H9 (cell line): ENCODE data around the gene SHE. TPM values are rescaled to one million over a fixed set of nuclear protein-coding genes. Genes with fewer than 3 reads are reported as not detected.

Source experiments
- DNase-seq: peaks from one replicate; pipeline ENCODE4 v3.0.0-alpha.2; 2017
- H2AFZ ChIP-seq: one replicate; pipeline ENCODE4 v1.6.1; 2013; ENCODE audit warnings: mild to moderate bottlenecking, low read length, control low read depth, moderate library complexity
- H2AK5ac ChIP-seq: 2 replicates; pipeline ENCODE4 v1.6.1; 2013; ENCODE audit warnings: low read length, control low read depth, mixed read lengths; ENCODE audit not compliant: insufficient read length
- H2BK120ac ChIP-seq: one replicate; pipeline ENCODE4 v1.6.1; 2013; ENCODE audit warnings: low read depth, mild to moderate bottlenecking, low read length, control low read depth, inconsistent platforms; ENCODE audit not compliant: poor library complexity, severe bottlenecking
- H2BK12ac ChIP-seq: 2 replicates; pipeline ENCODE4 v1.6.1; 2013; ENCODE audit warnings: low read length, control low read depth, mixed read lengths, low read depth; ENCODE audit not compliant: insufficient read length
- H2BK15ac ChIP-seq: 2 replicates; pipeline ENCODE4 v1.6.1; 2013; ENCODE audit warnings: low read depth, low read length, control low read depth
- H2BK20ac ChIP-seq: one replicate; pipeline ENCODE4 v1.6.1; 2013; ENCODE audit warnings: low read depth, mild to moderate bottlenecking, low read length, control low read depth, inconsistent platforms; ENCODE audit not compliant: poor library complexity, severe bottlenecking
- H2BK5ac ChIP-seq: 2 replicates; pipeline ENCODE4 v1.6.1; 2013; ENCODE audit warnings: low read length, control low read depth, mixed read lengths; ENCODE audit not compliant: insufficient read length
- H3K14ac ChIP-seq: 2 replicates; pipeline ENCODE4 v1.6.1; 2013; ENCODE audit warnings: low read length, control low read depth; ENCODE audit not compliant: insufficient read depth
- H3K18ac ChIP-seq: 2 replicates; pipeline ENCODE4 v1.6.1; 2013; ENCODE audit warnings: low read depth, mild to moderate bottlenecking, mixed read lengths, low read length, control low read depth; ENCODE audit not compliant: insufficient read length
- H3K23ac ChIP-seq: 2 replicates; pipeline ENCODE4 v1.6.1; 2013; ENCODE audit warnings: low read length, control low read depth, mixed read lengths, low read depth; ENCODE audit not compliant: insufficient read length
- H3K23me2 ChIP-seq: 2 replicates; pipeline ENCODE4 v1.6.1; 2013; ENCODE audit warnings: low read depth, mild to moderate bottlenecking, mixed read lengths, low read length, control low read depth; ENCODE audit not compliant: insufficient read length, poor library complexity, severe bottlenecking
- H3K27ac ChIP-seq: 2 replicates; pipeline ENCODE4 v1.5.1; 2013; ENCODE audit warnings: low read length, control low read depth, mixed read lengths, low read depth; ENCODE audit not compliant: insufficient read length
- H3K27me3 ChIP-seq: 2 replicates; pipeline ENCODE4 v1.6.1; 2013; ENCODE audit warnings: low read length, control low read depth, inconsistent platforms; ENCODE audit not compliant: insufficient read depth
- H3K4ac ChIP-seq: 2 replicates; pipeline ENCODE4 v1.6.1; 2013; ENCODE audit warnings: low read depth, mild to moderate bottlenecking, control low read depth, inconsistent platforms, low read length, moderate library complexity
- H3K4me1 ChIP-seq: 2 replicates; pipeline ENCODE4 v1.6.1; 2013; ENCODE audit warnings: low read length, control low read depth, inconsistent platforms; ENCODE audit not compliant: insufficient read depth
- H3K4me2 ChIP-seq: 2 replicates; pipeline ENCODE4 v1.6.1; 2013; ENCODE audit warnings: low read length, control low read depth, mixed read lengths; ENCODE audit not compliant: insufficient read length, insufficient read depth
- H3K56ac ChIP-seq: 2 replicates; pipeline ENCODE4 v1.6.1; 2013; ENCODE audit warnings: low read depth, mild to moderate bottlenecking, mixed read lengths, low read length, control low read depth; ENCODE audit not compliant: insufficient read length
- H3K79me1 ChIP-seq: 2 replicates; pipeline ENCODE4 v1.6.1; 2013; ENCODE audit warnings: low read depth, mild to moderate bottlenecking, moderate library complexity, low read length, control low read depth, inconsistent platforms; ENCODE audit not compliant: insufficient read depth, poor library complexity, severe bottlenecking
- H3K79me2 ChIP-seq: 2 replicates; pipeline ENCODE4 v1.6.1; 2013; ENCODE audit warnings: low read length, control low read depth, inconsistent platforms; ENCODE audit not compliant: insufficient read depth
- H3K9ac ChIP-seq: 2 replicates; pipeline ENCODE4 v1.6.1; 2013; ENCODE audit warnings: low read length, control low read depth, mixed read lengths; ENCODE audit not compliant: insufficient read length; ENCODE audit errors: extremely low read depth
- H3K9me3 ChIP-seq: one replicate; pipeline ENCODE4 v1.6.1; 2013; ENCODE audit warnings: low read depth, low read length, inconsistent platforms; ENCODE audit not compliant: control insufficient read depth
- H3T11ph ChIP-seq: one replicate; pipeline ENCODE4 v1.6.1; 2013; ENCODE audit warnings: mild to moderate bottlenecking, low read length, control low read depth, inconsistent platforms
- H4K20me1 ChIP-seq: one replicate; pipeline ENCODE4 v1.6.1; 2013; ENCODE audit not compliant: control insufficient read depth, insufficient read length, insufficient read depth
- H4K5ac ChIP-seq: 2 replicates; pipeline ENCODE4 v1.6.1; 2013; ENCODE audit warnings: low read depth, mild to moderate bottlenecking, mixed read lengths, low read length, control low read depth; ENCODE audit not compliant: insufficient read length
- H4K8ac ChIP-seq: replicated peaks from 2 replicates; pipeline ENCODE4 v1.6.1; 2013; ENCODE audit warnings: low read length, control low read depth, mixed read lengths, low read depth; ENCODE audit not compliant: insufficient read length
- H4K91ac ChIP-seq: 2 replicates; pipeline ENCODE4 v1.6.1; 2013; ENCODE audit warnings: low read depth, mild to moderate bottlenecking, moderate library complexity, mixed read lengths, low read length, control low read depth; ENCODE audit not compliant: insufficient read length
- H3K27ac Mint-ChIP-seq, 3 experiments: 2 replicates in 2 of 3; 3 replicates in 1 of 3; pipeline ENCODE4 v1.8.0; 2020 to 2021; ENCODE audit warnings: mixed read lengths in 3 of 3, mild to moderate bottlenecking in 1 of 3, moderate library complexity in 1 of 3
- H3K27me3 Mint-ChIP-seq: 2 replicates; pipeline ENCODE4 v1.8.0; 2021; ENCODE audit warnings: low read depth, mild to moderate bottlenecking, moderate library complexity, mixed read lengths
- H3K36me3 Mint-ChIP-seq, 3 experiments: 2 replicates in 2 of 3; 3 replicates in 1 of 3; pipeline ENCODE4 v1.8.0; 2020 to 2021; ENCODE audit warnings: low read depth in 3 of 3, mixed read lengths in 3 of 3; ENCODE audit not compliant: insufficient read depth in 1 of 3
- H3K4me1 Mint-ChIP-seq, 2 experiments: 2 replicates each; pipeline ENCODE4 v1.8.0; 2020; ENCODE audit warnings: mixed read lengths in 2 of 2
- H3K4me3 Mint-ChIP-seq, 2 experiments: 2 replicates in 1 of 2; 3 replicates in 1 of 2; pipeline ENCODE4 v1.8.0; 2020 to 2021; ENCODE audit warnings: mild to moderate bottlenecking in 2 of 2, mixed read lengths in 2 of 2, moderate library complexity in 1 of 2
- H3K9me3 Mint-ChIP-seq, 2 experiments: 2 replicates in 1 of 2; 3 replicates in 1 of 2; pipeline ENCODE4 v1.8.0; 2020; ENCODE audit warnings: mild to moderate bottlenecking in 2 of 2, mixed read lengths in 2 of 2, moderate library complexity in 1 of 2
- CTCF ChIP-seq: fragments of 200-600 bp; sonication (generic); conservative IDR thresholded peaks from 3 replicates; pipeline ENCODE4 v1.8.0; 2021; ENCODE audit warnings: antibody characterized with exemption, mild to moderate bottlenecking
- WGBS: extraction: QIAGEN DNeasy Blood & Tissue Kit; methylation state at CpG from one replicate; pipeline ENCODE4 v1.1.7; 2013; ENCODE audit warnings: missing lambda C conversion rate, low lambda C conversion rate, mixed read lengths; ENCODE audit not compliant: insufficient read length; ENCODE audit errors: extremely low coverage; 5-methylcytosine and 5-hydroxymethylcytosine counted together
- total RNA-seq: library from RNA; stranded (reverse); gene quantifications from 2 replicates; pipeline ENCODE4 v1.2.1, GENCODE V29; 2021

The SHE gene
- total RNA-seq, 1 experiment from 2014 or later = 0.48 TPM

- Histone ChIP-seq H3K27me3 (peaks cover 18% of the 10 kb centered on the region), H4K20me1 (no peaks in the 10 kb centered on the region), H3K4me2 (no peak overlapping the region), H3K14ac (no peak overlapping the region), H3K18ac (no peak overlapping the region), H3K4me1 (no peaks in the 10 kb centered on the region; the same call in 1 of the 2 replicates), H2BK20ac (no peak overlapping the region), H2BK120ac (no peak overlapping the region), H3K9me3 (no peaks in the 10 kb centered on the region), H3K23ac (no peak overlapping the region), H2AK5ac (no peak overlapping the region), H2BK15ac (no peak overlapping the region), H2BK12ac (no peak overlapping the region), H3K56ac (no peak overlapping the region), H4K91ac (no peak overlapping the region), H3T11ph (no peak overlapping the region), H3K4ac (no peak overlapping the region), H3K79me1 (no peaks in the 10 kb centered on the region), H2AFZ (no peak overlapping the region), H3K23me2 (peaks cover 2% of the 10 kb centered on the region), H3K79me2 (no peaks in the 10 kb centered on the region), H3K9ac (no peak overlapping the region), H3K27ac (no peak overlapping the region), H4K8ac (no peak overlapping the region), H2BK5ac (no peak overlapping the region), H4K5ac (no peak overlapping the region)
- no CpG with 5 or more reads among the region's 8 CpGs for WGBS
- no peaks in the 10 kb centered on the region for H3K9me3 Mint-ChIP-seq
- no peak for DNase-seq
- H3K27ac Mint-ChIP-seq = no peak overlapping the region
- H3K36me3 Mint-ChIP-seq = no peaks in the 10 kb centered on the region
- peaks cover 8 to 13% of the 10 kb centered on the region in 2 experiments for H3K4me1 Mint-ChIP-seq
- H3K27me3 Mint-ChIP-seq = peaks cover 34% of the 10 kb centered on the region
- TF ChIP-seq CTCF = no peak
- no peak overlapping the region for H3K4me3 Mint-ChIP-seq
These were observed 6.5 kb downstream of the SHE start for GRCh38 chr1:154495496-154496273.
